C4-2B (cell line): ENCODE results near the gene CPEB4.
A peak's percentile ranks its signal among the peaks of the same experiment; 100 is the strongest.

Experiments used
- H3K27ac ChIP-seq: fragments of 450-650 bp; 2 replicates; pipeline ENCODE4 v1.5.1; 2017
- CTCF ChIP-seq: fragments of 450-650 bp; conservative IDR thresholded peaks from 2 replicates; pipeline ENCODE4 v1.5.1; 2017; ENCODE audit warnings: mild to moderate bottlenecking
- ZFX ChIP-seq: fragments of 450-650 bp; IDR thresholded peaks from 2 replicates; pipeline ENCODE4 v1.6.1; 2017

CPEB4 gene

GRCh38 chr5:173887610-173888472, at the start of gene CPEB4:
CPEB4 (plus strand) TSS chr5:173888349; CDS start chr5:173889734, 1,385 bp downstream.
- H3K27ac ChIP-seq, result peak within 1 kb of the TSS; percentile 84
- TF ChIP-seq ZFX, result no peak
- TF ChIP-seq CTCF, result no peak

GRCh38 chr5:173839117-173839713, 48.9 kb upstream of the CPEB4 start:
- H3K27ac ChIP-seq, result no peak overlapping the region
- TF ChIP-seq CTCF (no peak), ZFX (no peak)

GRCh38 chr5:173840111-173840983, 47.8 kb upstream of the CPEB4 start:
- TF ChIP-seq ZFX (no peak), CTCF (no peak)
- H3K27ac ChIP-seq, result no peak overlapping the region

- TF ChIP-seq CTCF (no peak), ZFX (no peak)
- no peak overlapping the region for H3K27ac ChIP-seq
Observed at GRCh38 chr5:173841710-173842109, 46.4 kb upstream of the CPEB4 start.

GRCh38 chr5:173843794-173844193, 44.4 kb upstream of the CPEB4 start:
- TF ChIP-seq ZFX (no peak), CTCF (no peak)
- H3K27ac ChIP-seq, result no peak overlapping the region

GRCh38 chr5:173845321-173845720, 42.8 kb upstream of the CPEB4 start:
- no peak for TF ChIP-seq ZFX
- TF ChIP-seq CTCF, result no peak
- no peak overlapping the region for H3K27ac ChIP-seq
